ENCODE measurements around the gene ERICH2.

DNA sequence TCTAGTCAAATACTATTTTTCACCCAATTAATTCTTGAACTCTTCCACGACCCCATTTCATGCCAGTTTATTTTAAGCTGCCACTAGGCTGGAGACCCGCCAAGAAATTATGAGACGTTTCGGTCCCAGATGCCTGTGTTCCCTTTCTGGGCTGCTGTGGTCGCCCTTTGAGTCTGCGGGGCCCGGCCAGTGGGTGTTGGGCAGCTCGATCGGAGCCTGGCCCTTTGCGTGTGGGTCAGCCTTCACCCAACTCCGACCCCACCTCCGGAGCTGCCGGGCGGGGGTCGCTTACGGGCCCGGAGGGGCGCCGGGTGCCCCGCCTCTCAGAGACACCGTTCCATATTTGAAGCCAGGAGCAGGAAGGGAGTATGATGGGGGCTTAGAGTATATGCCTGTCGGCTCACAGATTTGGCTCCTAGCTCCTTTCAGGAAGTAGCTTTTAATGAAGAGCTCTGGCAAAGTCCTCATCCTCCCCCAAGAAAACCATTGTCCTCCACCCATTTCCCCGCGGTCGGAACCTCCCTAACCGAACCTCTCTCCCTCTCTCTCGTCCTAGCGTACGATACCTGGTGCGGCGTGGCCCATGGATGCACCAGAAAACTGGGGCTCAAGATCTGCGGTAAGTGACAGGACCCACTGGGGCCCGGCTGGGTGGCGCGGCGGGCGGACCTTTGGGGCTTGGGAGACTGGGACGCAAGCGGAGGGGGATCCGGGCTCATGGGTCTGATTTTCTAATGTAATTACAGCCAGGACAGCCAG lies 51.5 kb downstream of the ERICH2 start:
- TF ChIP-seq, protein P1, sequence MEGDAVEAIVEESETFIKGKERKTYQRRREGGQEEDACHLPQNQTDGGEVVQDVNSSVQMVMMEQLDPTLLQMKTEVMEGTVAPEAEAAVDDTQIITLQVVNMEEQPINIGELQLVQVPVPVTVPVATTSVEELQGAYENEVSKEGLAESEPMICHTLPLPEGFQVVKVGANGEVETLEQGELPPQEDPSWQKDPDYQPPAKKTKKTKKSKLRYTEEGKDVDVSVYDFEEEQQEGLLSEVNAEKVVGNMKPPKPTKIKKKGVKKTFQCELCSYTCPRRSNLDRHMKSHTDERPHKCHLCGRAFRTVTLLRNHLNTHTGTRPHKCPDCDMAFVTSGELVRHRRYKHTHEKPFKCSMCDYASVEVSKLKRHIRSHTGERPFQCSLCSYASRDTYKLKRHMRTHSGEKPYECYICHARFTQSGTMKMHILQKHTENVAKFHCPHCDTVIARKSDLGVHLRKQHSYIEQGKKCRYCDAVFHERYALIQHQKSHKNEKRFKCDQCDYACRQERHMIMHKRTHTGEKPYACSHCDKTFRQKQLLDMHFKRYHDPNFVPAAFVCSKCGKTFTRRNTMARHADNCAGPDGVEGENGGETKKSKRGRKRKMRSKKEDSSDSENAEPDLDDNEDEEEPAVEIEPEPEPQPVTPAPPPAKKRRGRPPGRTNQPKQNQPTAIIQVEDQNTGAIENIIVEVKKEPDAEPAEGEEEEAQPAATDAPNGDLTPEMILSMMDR (conservative IDR thresholded peaks at IDR 0.05; ENCODE audit: low read depth in 2 of 2) = no peak
- TF ChIP-seq POLR2AphosphoS5 (IDR thresholded peaks at IDR 0.05; ENCODE audit: low read depth) (no peak), JUNB (IDR thresholded peaks at IDR 0.05; ENCODE audit: unreplicated experiment) (no peak), EZH2 (IDR thresholded peaks at IDR 0.05; ENCODE audit: low read depth, unreplicated experiment) (peak; percentile 98), ZNF331 (CRISPR knock-in tag; IDR thresholded peaks at IDR 0.05; ENCODE audit: low read depth) (no peak)
- TF ChIP-seq, protein P2, sequence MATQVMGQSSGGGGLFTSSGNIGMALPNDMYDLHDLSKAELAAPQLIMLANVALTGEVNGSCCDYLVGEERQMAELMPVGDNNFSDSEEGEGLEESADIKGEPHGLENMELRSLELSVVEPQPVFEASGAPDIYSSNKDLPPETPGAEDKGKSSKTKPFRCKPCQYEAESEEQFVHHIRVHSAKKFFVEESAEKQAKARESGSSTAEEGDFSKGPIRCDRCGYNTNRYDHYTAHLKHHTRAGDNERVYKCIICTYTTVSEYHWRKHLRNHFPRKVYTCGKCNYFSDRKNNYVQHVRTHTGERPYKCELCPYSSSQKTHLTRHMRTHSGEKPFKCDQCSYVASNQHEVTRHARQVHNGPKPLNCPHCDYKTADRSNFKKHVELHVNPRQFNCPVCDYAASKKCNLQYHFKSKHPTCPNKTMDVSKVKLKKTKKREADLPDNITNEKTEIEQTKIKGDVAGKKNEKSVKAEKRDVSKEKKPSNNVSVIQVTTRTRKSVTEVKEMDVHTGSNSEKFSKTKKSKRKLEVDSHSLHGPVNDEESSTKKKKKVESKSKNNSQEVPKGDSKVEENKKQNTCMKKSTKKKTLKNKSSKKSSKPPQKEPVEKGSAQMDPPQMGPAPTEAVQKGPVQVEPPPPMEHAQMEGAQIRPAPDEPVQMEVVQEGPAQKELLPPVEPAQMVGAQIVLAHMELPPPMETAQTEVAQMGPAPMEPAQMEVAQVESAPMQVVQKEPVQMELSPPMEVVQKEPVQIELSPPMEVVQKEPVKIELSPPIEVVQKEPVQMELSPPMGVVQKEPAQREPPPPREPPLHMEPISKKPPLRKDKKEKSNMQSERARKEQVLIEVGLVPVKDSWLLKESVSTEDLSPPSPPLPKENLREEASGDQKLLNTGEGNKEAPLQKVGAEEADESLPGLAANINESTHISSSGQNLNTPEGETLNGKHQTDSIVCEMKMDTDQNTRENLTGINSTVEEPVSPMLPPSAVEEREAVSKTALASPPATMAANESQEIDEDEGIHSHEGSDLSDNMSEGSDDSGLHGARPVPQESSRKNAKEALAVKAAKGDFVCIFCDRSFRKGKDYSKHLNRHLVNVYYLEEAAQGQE (IDR thresholded peaks at IDR 0.05; ENCODE audit: unreplicated experiment) = no peak
